ENCODE data around the gene PSMF1. TPM values are rescaled to one million over a fixed set of nuclear protein-coding genes. Genes with fewer than 3 reads are reported as not detected.

Gene PSMF1
- total and polyA plus RNA-seq, 2 of the 13 experiments (the other 11 are each of a cell fraction or from before 2014, with no cell fraction given): 82.5 to 86.0 TPM

GRCh38 chr20:1212607-1213396 lies 94.4 kb downstream of the PSMF1 start (continued):
- TF ChIP-seq ZNF614 (CRISPR knock-in tag; IDR thresholded peaks at IDR 0.05; ENCODE audit: borderline replicate concordance) (0 out of 2 replicates have a peak, but pooled peaks have one; percentile 71), ZNF232 (CRISPR knock-in tag; IDR thresholded peaks at IDR 0.05; ENCODE audit: borderline replicate concordance) (peak; percentile 57; the same call in 1 of the 2 replicates), ZNF646 (CRISPR knock-in tag; IDR thresholded peaks at IDR 0.05) (no peak), MAFK (conservative IDR thresholded peaks at IDR 0.05 in 1 of 2, IDR thresholded peaks at IDR 0.05 in 1 of 2; ENCODE audit: low read length in 2 of 2) (no peak), ZNF691 (CRISPR knock-in tag; IDR thresholded peaks at IDR 0.05; ENCODE audit: borderline replicate concordance, low read depth) (no peak), AHR (CRISPR knock-in tag; IDR thresholded peaks at IDR 0.05) (0 out of 2 replicates have a peak, but pooled peaks have one; percentile 59), TFE3 (CRISPR knock-in tag; IDR thresholded peaks at IDR 0.05) (no peak; the same call in 1 of the 2 replicates), RARA (CRISPR knock-in tag; IDR thresholded peaks at IDR 0.05) (no peak), ZNF30 (CRISPR knock-in tag; IDR thresholded peaks at IDR 0.05) (no peak), GRHL1 (CRISPR knock-in tag; conservative IDR thresholded peaks at IDR 0.05) (no peak), HOXA9 (CRISPR knock-in tag; IDR thresholded peaks at IDR 0.05; ENCODE audit: borderline replicate concordance) (no peak), SRSF9 (IDR thresholded peaks at IDR 0.05; ENCODE audit: borderline replicate concordance, insufficient read depth, low read depth, low read length, poor library complexity, severe bottlenecking) (no peak), ZNF607 (CRISPR knock-in tag; IDR thresholded peaks at IDR 0.05; ENCODE audit: borderline replicate concordance) (no peak), TOPORS (CRISPR knock-in tag; IDR thresholded peaks at IDR 0.05) (no peak), GTF2F1 (IDR thresholded peaks at IDR 0.05; ENCODE audit: low read length) (peak; percentile 67; the same call in 1 of the 2 replicates), ZNF34 (CRISPR knock-in tag; IDR thresholded peaks at IDR 0.05; ENCODE audit: borderline replicate concordance) (no peak), NCOR1 (IDR thresholded peaks at IDR 0.05; ENCODE audit: borderline replicate concordance, low read length) (no peak), LCORL (IDR thresholded peaks at IDR 0.05) (no peak), LCORL (CRISPR knock-in tag; IDR thresholded peaks at IDR 0.05) (peak; percentile 81)
